Measurements from ENCODE around the gene LRRC43. TPM values are rescaled to one million over a fixed set of nuclear protein-coding genes. Genes with fewer than 3 reads are reported as not detected.

The LRRC43 gene
- total and polyA plus RNA-seq, 4 donors, result 0.03 to 0.67 (median 0.13) TPM; not detected in 1

DNA sequence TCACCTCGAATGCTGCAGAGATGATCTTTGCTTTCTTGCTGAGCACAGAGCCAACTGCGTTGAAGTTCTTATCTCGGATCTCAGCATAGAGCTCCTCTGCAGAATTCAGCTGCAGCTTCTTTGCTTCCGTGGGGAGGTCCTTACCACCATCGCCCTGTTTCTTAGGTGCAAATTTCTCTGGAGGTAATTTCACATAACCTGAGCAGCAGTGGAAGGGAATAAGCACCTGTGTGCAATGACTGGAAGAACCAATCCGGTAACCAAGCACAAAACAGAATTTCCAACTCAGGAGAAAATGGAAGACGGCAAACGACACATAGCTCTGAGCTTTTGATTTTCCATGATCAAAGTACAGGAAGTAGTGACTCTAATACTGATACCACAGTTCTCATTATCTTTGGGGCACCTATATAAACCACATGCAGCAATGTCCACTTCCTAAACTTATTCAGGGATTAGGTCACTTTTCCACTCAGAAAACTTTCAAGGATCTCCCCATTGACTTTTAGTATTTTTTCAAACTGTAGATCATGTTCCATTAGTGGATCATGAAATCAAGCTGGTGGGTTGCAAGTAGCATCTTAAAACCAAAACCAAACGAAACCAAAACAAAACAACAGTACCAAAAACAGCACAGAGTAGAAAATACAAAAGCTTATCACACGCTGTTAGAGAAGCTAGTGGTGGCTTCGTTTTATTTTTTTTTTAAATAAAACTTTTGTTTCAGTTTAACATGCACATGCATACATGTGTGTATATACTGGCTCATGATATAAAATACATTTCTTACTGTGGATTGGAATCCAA is 61.8 kb downstream of the LRRC43 start (continued):
- TF ChIP-seq JUND (IDR thresholded peaks at IDR 0.05) (no peak), YY1 (IDR thresholded peaks at IDR 0.05) (no peak), FOXA2 (IDR thresholded peaks at IDR 0.05) (no peak), GABPA (IDR thresholded peaks at IDR 0.05 in 1 of 2, conservative IDR thresholded peaks at IDR 0.05 in 1 of 2) (no peak), RXRA (IDR thresholded peaks at IDR 0.05) (no peak), TAF1 (conservative IDR thresholded peaks at IDR 0.05) (no peak), HNF4G (IDR thresholded peaks at IDR 0.05) (no peak), RAD21 (IDR thresholded peaks at IDR 0.05) (no peak), SP1 (IDR thresholded peaks at IDR 0.05) (no peak), NR2F2 (IDR thresholded peaks at IDR 0.05) (no peak), FOXA1 (IDR thresholded peaks at IDR 0.05) (no peak)

DNA sequence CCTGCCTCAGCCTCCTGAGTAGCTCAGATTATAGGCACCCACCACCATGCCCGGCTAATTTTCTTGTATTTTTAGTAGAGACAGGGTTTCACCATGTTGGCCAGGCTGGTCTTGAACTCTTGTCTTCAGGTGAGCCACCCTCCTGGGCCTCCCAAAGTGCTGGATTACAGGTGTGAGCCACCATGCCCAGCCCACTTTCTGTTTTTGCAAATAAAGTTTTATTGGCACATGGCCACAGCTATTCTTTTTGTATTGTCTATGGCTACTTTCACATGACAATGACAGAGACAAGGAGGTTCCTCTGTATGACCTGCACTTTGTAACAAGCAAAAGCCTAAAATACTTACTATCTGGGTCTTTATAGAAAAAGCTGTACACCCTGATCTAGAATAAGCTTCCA is 62.6 kb downstream of the LRRC43 start:
- Histone ChIP-seq H3K9me3 (ENCODE audit: control insufficient read depth in 4 of 4, low read length in 3 of 4) (no peaks in the 10 kb centered on the region), H3K27me3 (ENCODE audit: control insufficient read depth in 4 of 4, insufficient read depth in 4 of 4, low read length in 3 of 4) (no peaks in the 10 kb centered on the region), H3K4me3 (ENCODE audit: low read depth in 1 of 3, low read length in 3 of 3) (no peak overlapping the region), H3K4me1 (ENCODE audit: control insufficient read depth in 4 of 4, insufficient read depth in 4 of 4, low read length in 3 of 4) (no peaks in the 10 kb centered on the region), H3K36me3 (ENCODE audit: control insufficient read depth in 4 of 4, insufficient read depth in 3 of 4, low read depth in 1 of 4, low read length in 3 of 4) (peaks cover 1 to 20% (median 9%) of the 10 kb centered on the region in 4 donors), H3K27ac (ENCODE audit: low read depth in 1 of 2, low read length in 2 of 2) (no peak overlapping the region), H3K9ac (ENCODE audit: low read depth in 1 of 2, low read length in 2 of 2) (no peak overlapping the region)
- no peak for DNase-seq (ENCODE audit: low spot score)
- TF ChIP-seq HNF4G (IDR thresholded peaks at IDR 0.05), result no peak
- 94% methylated on average over 1 of the region's 1 CpG for WGBS

DNA sequence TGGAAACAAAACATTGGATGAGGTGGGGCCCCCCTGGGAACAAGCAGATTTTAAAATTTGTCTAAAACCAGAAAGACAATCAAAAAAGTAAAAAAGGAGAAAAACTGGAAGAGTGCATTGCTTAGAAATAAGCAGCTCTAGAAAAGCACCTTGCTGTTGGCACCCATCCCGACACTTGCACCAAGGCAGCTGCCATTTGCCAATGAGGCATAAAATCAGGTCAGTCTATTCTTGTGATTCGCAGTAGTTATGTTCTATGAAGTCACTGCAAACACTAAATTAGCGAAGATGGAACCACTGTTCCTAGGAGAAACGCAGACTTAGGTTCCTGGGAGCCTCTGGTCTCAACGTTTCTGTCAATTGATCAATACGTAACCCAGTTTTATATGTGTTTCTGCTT is 67.1 kb downstream of the LRRC43 start:
- no peak overlapping the region for H3K4me3 ChIP-seq (ENCODE audit: low read depth in 1 of 3, low read length in 3 of 3)
- H3K9me3 ChIP-seq (ENCODE audit: control insufficient read depth in 4 of 4, low read length in 3 of 4), result no peaks in the 10 kb centered on the region
- no peak overlapping the region for H3K9ac ChIP-seq (ENCODE audit: low read depth in 1 of 2, low read length in 2 of 2)
- TF ChIP-seq HNF4G (IDR thresholded peaks at IDR 0.05), result no peak
- TF ChIP-seq, protein P1, sequence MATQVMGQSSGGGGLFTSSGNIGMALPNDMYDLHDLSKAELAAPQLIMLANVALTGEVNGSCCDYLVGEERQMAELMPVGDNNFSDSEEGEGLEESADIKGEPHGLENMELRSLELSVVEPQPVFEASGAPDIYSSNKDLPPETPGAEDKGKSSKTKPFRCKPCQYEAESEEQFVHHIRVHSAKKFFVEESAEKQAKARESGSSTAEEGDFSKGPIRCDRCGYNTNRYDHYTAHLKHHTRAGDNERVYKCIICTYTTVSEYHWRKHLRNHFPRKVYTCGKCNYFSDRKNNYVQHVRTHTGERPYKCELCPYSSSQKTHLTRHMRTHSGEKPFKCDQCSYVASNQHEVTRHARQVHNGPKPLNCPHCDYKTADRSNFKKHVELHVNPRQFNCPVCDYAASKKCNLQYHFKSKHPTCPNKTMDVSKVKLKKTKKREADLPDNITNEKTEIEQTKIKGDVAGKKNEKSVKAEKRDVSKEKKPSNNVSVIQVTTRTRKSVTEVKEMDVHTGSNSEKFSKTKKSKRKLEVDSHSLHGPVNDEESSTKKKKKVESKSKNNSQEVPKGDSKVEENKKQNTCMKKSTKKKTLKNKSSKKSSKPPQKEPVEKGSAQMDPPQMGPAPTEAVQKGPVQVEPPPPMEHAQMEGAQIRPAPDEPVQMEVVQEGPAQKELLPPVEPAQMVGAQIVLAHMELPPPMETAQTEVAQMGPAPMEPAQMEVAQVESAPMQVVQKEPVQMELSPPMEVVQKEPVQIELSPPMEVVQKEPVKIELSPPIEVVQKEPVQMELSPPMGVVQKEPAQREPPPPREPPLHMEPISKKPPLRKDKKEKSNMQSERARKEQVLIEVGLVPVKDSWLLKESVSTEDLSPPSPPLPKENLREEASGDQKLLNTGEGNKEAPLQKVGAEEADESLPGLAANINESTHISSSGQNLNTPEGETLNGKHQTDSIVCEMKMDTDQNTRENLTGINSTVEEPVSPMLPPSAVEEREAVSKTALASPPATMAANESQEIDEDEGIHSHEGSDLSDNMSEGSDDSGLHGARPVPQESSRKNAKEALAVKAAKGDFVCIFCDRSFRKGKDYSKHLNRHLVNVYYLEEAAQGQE (IDR thresholded peaks at IDR 0.05), result no peak
- TF ChIP-seq FOXA1 (IDR thresholded peaks at IDR 0.05), result no peak
- no peak for TF ChIP-seq EGR1 (IDR thresholded peaks at IDR 0.05; ENCODE audit: low read depth in 2 of 2)
- no peak for TF ChIP-seq JUND (IDR thresholded peaks at IDR 0.05)
- TF ChIP-seq, protein P2, sequence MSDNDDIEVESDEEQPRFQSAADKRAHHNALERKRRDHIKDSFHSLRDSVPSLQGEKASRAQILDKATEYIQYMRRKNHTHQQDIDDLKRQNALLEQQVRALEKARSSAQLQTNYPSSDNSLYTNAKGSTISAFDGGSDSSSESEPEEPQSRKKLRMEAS (IDR thresholded peaks at IDR 0.05), result no peak
- TF ChIP-seq SP1 (IDR thresholded peaks at IDR 0.05), result no peak
- TF ChIP-seq, protein P3, sequence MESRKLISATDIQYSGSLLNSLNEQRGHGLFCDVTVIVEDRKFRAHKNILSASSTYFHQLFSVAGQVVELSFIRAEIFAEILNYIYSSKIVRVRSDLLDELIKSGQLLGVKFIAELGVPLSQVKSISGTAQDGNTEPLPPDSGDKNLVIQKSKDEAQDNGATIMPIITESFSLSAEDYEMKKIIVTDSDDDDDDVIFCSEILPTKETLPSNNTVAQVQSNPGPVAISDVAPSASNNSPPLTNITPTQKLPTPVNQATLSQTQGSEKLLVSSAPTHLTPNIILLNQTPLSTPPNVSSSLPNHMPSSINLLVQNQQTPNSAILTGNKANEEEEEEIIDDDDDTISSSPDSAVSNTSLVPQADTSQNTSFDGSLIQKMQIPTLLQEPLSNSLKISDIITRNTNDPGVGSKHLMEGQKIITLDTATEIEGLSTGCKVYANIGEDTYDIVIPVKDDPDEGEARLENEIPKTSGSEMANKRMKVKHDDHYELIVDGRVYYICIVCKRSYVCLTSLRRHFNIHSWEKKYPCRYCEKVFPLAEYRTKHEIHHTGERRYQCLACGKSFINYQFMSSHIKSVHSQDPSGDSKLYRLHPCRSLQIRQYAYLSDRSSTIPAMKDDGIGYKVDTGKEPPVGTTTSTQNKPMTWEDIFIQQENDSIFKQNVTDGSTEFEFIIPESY (IDR thresholded peaks at IDR 0.05), result no peak
- TF ChIP-seq RAD21 (IDR thresholded peaks at IDR 0.05), result no peak
- TF ChIP-seq, protein P4, sequence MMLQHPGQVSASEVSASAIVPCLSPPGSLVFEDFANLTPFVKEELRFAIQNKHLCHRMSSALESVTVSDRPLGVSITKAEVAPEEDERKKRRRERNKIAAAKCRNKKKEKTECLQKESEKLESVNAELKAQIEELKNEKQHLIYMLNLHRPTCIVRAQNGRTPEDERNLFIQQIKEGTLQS (IDR thresholded peaks at IDR 0.05), result no peak
- TF ChIP-seq GABPA (IDR thresholded peaks at IDR 0.05 in 1 of 2, conservative IDR thresholded peaks at IDR 0.05 in 1 of 2), result no peak
- H3K27ac ChIP-seq (ENCODE audit: low read depth in 1 of 2, low read length in 2 of 2), result no peak overlapping the region
- no peaks in the 10 kb centered on the region for H3K27me3 ChIP-seq (ENCODE audit: control insufficient read depth in 4 of 4, insufficient read depth in 4 of 4, low read length in 3 of 4)
- H3K36me3 ChIP-seq (ENCODE audit: control insufficient read depth in 4 of 4, insufficient read depth in 3 of 4, low read depth in 1 of 4, low read length in 3 of 4), result peaks cover 2 to 13% (median 10%) of the 10 kb centered on the region in 4 donors
- no peak for DNase-seq (ENCODE audit: low spot score)
- 97% methylated on average over 6 of the region's 6 CpGs for WGBS
- H3K4me1 ChIP-seq (ENCODE audit: control insufficient read depth in 4 of 4, insufficient read depth in 4 of 4, low read length in 3 of 4), result no peaks in the 10 kb centered on the region
